Measurements from ENCODE around the gene CDKN2B.

DNA sequence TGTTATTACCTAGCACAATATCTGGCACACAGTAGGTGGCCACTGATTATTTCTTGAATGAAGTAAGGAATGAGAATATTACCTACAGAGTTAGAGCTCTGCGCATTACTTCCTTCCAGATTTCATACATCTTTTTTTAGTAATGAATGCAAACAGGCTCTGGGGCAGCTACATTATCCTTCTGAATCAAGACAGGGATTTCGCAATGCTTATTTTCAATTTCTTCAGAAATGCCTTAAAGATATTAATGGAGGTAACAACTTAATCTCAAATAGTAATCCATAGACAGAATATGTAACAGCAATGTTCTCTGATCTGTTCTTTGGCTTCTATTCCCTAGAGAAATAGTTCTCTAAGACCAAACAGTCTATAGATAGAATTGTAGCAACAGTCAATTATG, 47.5 kb downstream of the CDKN2B start:
- TF ChIP-seq GATA3 (IDR thresholded peaks at IDR 0.05; ENCODE audit: low read depth, low read length) (no peak), GATA2 (IDR thresholded peaks at IDR 0.05; ENCODE audit: low read depth, low read length) (no peak)
